HCT116 (cell line): Measurements from ENCODE around the gene VASH2.

Source experiments
- CTCF ChIP-seq, 3 experiments: fragments of 200-600 bp in 1 of 3; sonication (generic) in 1 of 3; IDR thresholded peaks in 2 of 3; conservative IDR thresholded peaks in 1 of 3; 2 replicates each; pipeline ENCODE4 v1.5.1; 2012 to 2017; ENCODE audit warnings: low read depth in 2 of 3, low read length in 2 of 3, antibody characterized with exemption in 1 of 3, borderline replicate concordance in 1 of 3, control low read depth in 1 of 3, mild to moderate bottlenecking in 1 of 3, mixed read lengths in 1 of 3, mixed run types in 1 of 3, moderate library complexity in 1 of 3; ENCODE audit not compliant: insufficient read depth in 1 of 3
- EZH2 ChIP-seq: fragments of 200-600 bp; sonication (generic); IDR thresholded peaks from 2 replicates; pipeline ENCODE4 v1.6.1; 2017; ENCODE audit warnings: antibody characterized with exemption, mixed run types
- FOSL1 ChIP-seq: IDR thresholded peaks from 2 replicates; pipeline ENCODE4 v1.6.1; 2012; ENCODE audit warnings: low read depth
- JUND ChIP-seq: IDR thresholded peaks from 2 replicates; pipeline ENCODE4 v1.6.1; 2012
- POLR2A ChIP-seq: IDR thresholded peaks from 2 replicates; pipeline ENCODE4 v1.7.0; 2011; ENCODE audit warnings: borderline replicate concordance; ENCODE audit not compliant: insufficient read depth, insufficient read length; ENCODE audit errors: extremely low read depth
- POLR2AphosphoS5 ChIP-seq: IDR thresholded peaks from 2 replicates; pipeline ENCODE4 v1.6.1; 2011; ENCODE audit warnings: mild to moderate bottlenecking, low read depth, low read length, moderate library complexity
- RAD21 ChIP-seq: IDR thresholded peaks from 2 replicates; pipeline ENCODE4 v1.6.1; 2012; ENCODE audit warnings: low read depth, mild to moderate bottlenecking
- REST ChIP-seq: IDR thresholded peaks from 2 replicates; pipeline ENCODE4 v1.6.1; 2012; ENCODE audit warnings: low read depth
- SIN3A ChIP-seq: IDR thresholded peaks from 2 replicates; pipeline ENCODE4 v1.6.1; 2012; ENCODE audit warnings: low read depth
- SP1 ChIP-seq: IDR thresholded peaks from 2 replicates; pipeline ENCODE4 v1.6.1; 2012; ENCODE audit warnings: low read depth
- ZBTB33 ChIP-seq: IDR thresholded peaks from 2 replicates; pipeline ENCODE4 v1.6.1; 2011; ENCODE audit warnings: mild to moderate bottlenecking, low read length, moderate library complexity; ENCODE audit not compliant: insufficient replicate concordance; ENCODE audit errors: extremely low read depth
- ZNF274 ChIP-seq: fragments of 200-500 bp; sonication (Bioruptor generic); IDR thresholded peaks from 2 replicates; pipeline ENCODE4 v1.6.1; 2014; ENCODE audit warnings: mild to moderate bottlenecking, low read depth, low read length, inconsistent platforms

GRCh38 chr1:212933815-212934471, 16.4 kb upstream of the VASH2 start:
- TF ChIP-seq SIN3A = no peak
- no peak for TF ChIP-seq ZBTB33
- no peak for TF ChIP-seq CTCF (IDR thresholded peaks at IDR 0.05 in 2 of 3, conservative IDR thresholded peaks at IDR 0.05 in 1 of 3; ENCODE audit: borderline replicate concordance in 1 of 3, insufficient read depth in 1 of 3, low read depth in 2 of 3, low read length in 2 of 3)
- no peak for TF ChIP-seq FOSL1
- no peak for TF ChIP-seq EZH2
- TF ChIP-seq POLR2A = no peak
- no peak for TF ChIP-seq JUND
- no peak for TF ChIP-seq REST
- TF ChIP-seq SP1 = no peak
- no peak for TF ChIP-seq ZNF274
- TF ChIP-seq RAD21 = no peak
- no peak for TF ChIP-seq POLR2AphosphoS5
